Measurements from ENCODE around the gene APOBEC3C.
A peak's percentile ranks its signal among the peaks of the same experiment; 100 is the strongest.
"Not testable (repeated sequence)": the region's sequence is repeated elsewhere in the genome, so short reads cannot be mapped to it uniquely, and the experiment has no call there.

The APOBEC3C gene

GRCh38 chr22:38971791-38972190 lies 42.3 kb upstream of the APOBEC3C start:
- DNase-seq, result no peak
- no peaks in the 10 kb centered on the region for H3K36me3 ChIP-seq
- no peak overlapping the region for H3K4me3 ChIP-seq (ENCODE audit: low read depth, low read length)
- H3K27ac ChIP-seq, result no peak overlapping the region
- H3K27me3 ChIP-seq (ENCODE audit: insufficient read depth, low read depth, severe bottlenecking), result no peaks in the 10 kb centered on the region
- no peak for TF ChIP-seq CTCF (IDR thresholded peaks at IDR 0.05; ENCODE audit: low read depth, low read length)
- no peaks in the 10 kb centered on the region for H3K9me3 ChIP-seq (ENCODE audit: severe bottlenecking)

GRCh38 chr22:38972558-38972957 lies 41.5 kb upstream of the APOBEC3C start:
- no peak for DNase-seq
- Histone ChIP-seq H3K9me3 (ENCODE audit: severe bottlenecking) (no peaks in the 10 kb centered on the region), H3K36me3 (no peaks in the 10 kb centered on the region), H3K27ac (no peak overlapping the region), H3K4me3 (ENCODE audit: low read depth, low read length) (no peak overlapping the region), H3K27me3 (ENCODE audit: insufficient read depth, low read depth, severe bottlenecking) (no peaks in the 10 kb centered on the region)
- no peak for TF ChIP-seq CTCF (IDR thresholded peaks at IDR 0.05; ENCODE audit: low read depth, low read length)

GRCh38 chr22:38973289-38974169 lies 40.5 kb upstream of the APOBEC3C start:
- Histone ChIP-seq H3K27me3 (ENCODE audit: insufficient read depth, low read depth, severe bottlenecking) (no peaks in the 10 kb centered on the region), H3K27ac (no peak overlapping the region), H3K36me3 (no peaks in the 10 kb centered on the region), H3K9me3 (ENCODE audit: severe bottlenecking) (no peaks in the 10 kb centered on the region), H3K4me3 (ENCODE audit: low read depth, low read length) (no peak overlapping the region)
- TF ChIP-seq CTCF (IDR thresholded peaks at IDR 0.05; ENCODE audit: low read depth, low read length), result peak; percentile 77
- peak; percentile 37 for DNase-seq

GRCh38 chr22:38974170-38974825 lies 39.8 kb upstream of the APOBEC3C start:
- Histone ChIP-seq H3K36me3 (no peaks in the 10 kb centered on the region), H3K9me3 (ENCODE audit: severe bottlenecking) (no peaks in the 10 kb centered on the region), H3K27ac (no peak overlapping the region), H3K27me3 (ENCODE audit: insufficient read depth, low read depth, severe bottlenecking) (no peaks in the 10 kb centered on the region), H3K4me3 (ENCODE audit: low read depth, low read length) (no peak overlapping the region)
- no peak for DNase-seq
- no peak for TF ChIP-seq CTCF (IDR thresholded peaks at IDR 0.05; ENCODE audit: low read depth, low read length)

GRCh38 chr22:38974826-38975175 lies 39.3 kb upstream of the APOBEC3C start:
- Histone ChIP-seq H3K9me3 (ENCODE audit: severe bottlenecking) (no peaks in the 10 kb centered on the region), H3K36me3 (no peaks in the 10 kb centered on the region), H3K27me3 (ENCODE audit: insufficient read depth, low read depth, severe bottlenecking) (no peaks in the 10 kb centered on the region), H3K27ac (no peak overlapping the region), H3K4me3 (ENCODE audit: low read depth, low read length) (no peak overlapping the region)
- DNase-seq, result no peak
- TF ChIP-seq CTCF (IDR thresholded peaks at IDR 0.05; ENCODE audit: low read depth, low read length), result no peak

- H3K27ac ChIP-seq; DNase-seq; H3K36me3 ChIP-seq; H3K27me3 ChIP-seq (ENCODE audit: insufficient read depth, low read depth, severe bottlenecking); H3K9me3 ChIP-seq (ENCODE audit: severe bottlenecking); H3K4me3 ChIP-seq (ENCODE audit: low read depth, low read length): not testable (repeated sequence)
Measured at GRCh38 chr22:38977289-38977688, 36.8 kb upstream of the APOBEC3C start.

GRCh38 chr22:38980587-38980986 lies 33.5 kb upstream of the APOBEC3C start:
- not testable (repeated sequence) for H3K4me3 ChIP-seq (ENCODE audit: low read depth, low read length); DNase-seq; H3K27ac ChIP-seq; H3K9me3 ChIP-seq (ENCODE audit: severe bottlenecking); H3K36me3 ChIP-seq; H3K27me3 ChIP-seq (ENCODE audit: insufficient read depth, low read depth, severe bottlenecking)

All from WERI-Rb-1 (cell line).